Measurements from ENCODE around the gene IGFBP7. TPM values are rescaled to one million over a fixed set of nuclear protein-coding genes. Genes with fewer than 3 reads are reported as not detected.

The IGFBP7 gene
- total RNA-seq, 1 donor from 2014 or later, result 482 TPM

GRCh38 chr4:57018980-57019379, 91.2 kb downstream of the IGFBP7 start:
- intact Hi-C loops (cut with DNase I), result no loop called here
- ATAC-seq, result peak; percentile 44

GRCh38 chr4:57013543-57014120, 96.6 kb downstream of the IGFBP7 start:
- ATAC-seq (no peak), DNase-seq (ENCODE audit: low spot score) (no peak)
- intact Hi-C loops (cut with DNase I), result no loop called here

More at GRCh38 chr4:57018980-57019379, 91.2 kb downstream of the IGFBP7 start:
- no peak for DNase-seq (ENCODE audit: low spot score)

GRCh38 chr4:56999751-57000150, 110.4 kb downstream of the IGFBP7 start:
- DNase-seq (ENCODE audit: low spot score) (no peak), ATAC-seq (no peak)
- intact Hi-C loops (cut with DNase I), result no loop called here

- peak; percentile 70 for DNase-seq (ENCODE audit: low spot score)
- peak; percentile 96 for ATAC-seq
- intact Hi-C loops (cut with DNase I), result no loop called here
These were observed 114.7 kb downstream of the IGFBP7 start for GRCh38 chr4:56995525-56995924.

GRCh38 chr4:56990109-56990905, 119.9 kb downstream of the IGFBP7 start:
- intact Hi-C loops (cut with DNase I), result no loop called here
- DNase-seq (ENCODE audit: low spot score) (no peak), ATAC-seq (no peak)

- DNase-seq (ENCODE audit: low spot score) (no peak), ATAC-seq (no peak)
- intact Hi-C loops (cut with DNase I), result no loop called here
These were observed 123.2 kb downstream of the IGFBP7 start for GRCh38 chr4:56986952-56987351.

GRCh38 chr4:56986192-56986591, 124.0 kb downstream of the IGFBP7 start:
- intact Hi-C loops (cut with DNase I), result no loop called here
- DNase-seq (ENCODE audit: low spot score) (no peak), ATAC-seq (no peak)

GRCh38 chr4:56981795-56982201, 128.4 kb downstream of the IGFBP7 start:
- intact Hi-C loops (cut with DNase I), result no loop called here
- no peak for DNase-seq (ENCODE audit: low spot score)
- ATAC-seq, result no peak

Other genes with a start within 250 kb of the IGFBP7 start
- gene REST, start 202.5 kb downstream of the IGFBP7 start, total RNA-seq, result 41.7 TPM
- gene NOA1, start 132.8 kb downstream of the IGFBP7 start, total RNA-seq, result 9.5 TPM
- 68.1 TPM for gene POLR2B, start 131.5 kb downstream of the IGFBP7 start, total RNA-seq